Keratinocyte (primary cell): ENCODE measurements around the gene ABHD4.

ENCODE experiments used
- CTCF ChIP-seq, 3 experiments: IDR thresholded peaks in 1 of 3; conservative IDR thresholded peaks in 1 of 3; optimal IDR thresholded peaks in 1 of 3; 2 replicates in 2 of 3; 3 replicates in 1 of 3; pipeline versions ENCODE3 to v1.5.1; 2011; ENCODE audit warnings: low read length in 3 of 3, mild to moderate bottlenecking in 3 of 3, moderate library complexity in 2 of 3, control low read depth in 1 of 3, inconsistent platforms in 1 of 3; ENCODE audit not compliant: insufficient read depth in 2 of 3; ENCODE audit errors: extremely low read depth in 1 of 3
- EZH2 ChIP-seq: IDR thresholded peaks from one replicate; pipeline ENCODE4 v1.6.1; 2012; ENCODE audit warnings: inconsistent platforms, mild to moderate bottlenecking, low read length, moderate library complexity

DNA sequence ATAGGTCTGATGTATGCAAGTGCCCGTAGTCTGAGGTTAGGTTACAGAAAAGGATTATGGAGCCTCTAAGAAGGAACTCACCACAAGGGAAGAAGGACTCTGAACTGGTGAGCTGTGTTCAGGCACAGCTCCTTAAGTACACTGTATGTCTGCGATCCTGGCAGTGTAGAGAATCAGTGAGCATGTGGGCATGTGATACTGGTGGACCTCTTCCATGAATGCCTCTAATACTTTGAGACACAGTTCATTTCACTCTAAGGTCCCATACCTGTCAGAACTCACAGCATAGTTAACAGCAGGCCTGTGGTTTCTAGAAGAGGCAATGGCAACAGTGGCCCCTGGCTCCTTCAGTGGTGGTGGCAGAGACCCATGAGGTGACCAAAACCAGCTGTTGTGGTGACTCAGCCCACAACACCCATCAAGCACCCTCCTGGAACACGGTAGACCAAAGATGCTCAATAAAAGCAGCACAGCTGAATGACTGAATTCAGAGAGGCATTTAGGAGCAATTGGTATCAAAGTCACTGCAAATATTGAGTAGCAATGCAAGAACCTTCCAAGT is 52.9 kb downstream of the ABHD4 start:
- TF ChIP-seq CTCF (optimal IDR thresholded peaks at IDR 0.05 in 1 of 3, IDR thresholded peaks at IDR 0.05 in 1 of 3, conservative IDR thresholded peaks at IDR 0.05 in 1 of 3; ENCODE audit: extremely low read depth in 1 of 3, insufficient read depth in 2 of 3, low read length in 3 of 3) (no peak), EZH2 (no peak)
